Measurements from ENCODE around the gene VSNL1.

DNA sequence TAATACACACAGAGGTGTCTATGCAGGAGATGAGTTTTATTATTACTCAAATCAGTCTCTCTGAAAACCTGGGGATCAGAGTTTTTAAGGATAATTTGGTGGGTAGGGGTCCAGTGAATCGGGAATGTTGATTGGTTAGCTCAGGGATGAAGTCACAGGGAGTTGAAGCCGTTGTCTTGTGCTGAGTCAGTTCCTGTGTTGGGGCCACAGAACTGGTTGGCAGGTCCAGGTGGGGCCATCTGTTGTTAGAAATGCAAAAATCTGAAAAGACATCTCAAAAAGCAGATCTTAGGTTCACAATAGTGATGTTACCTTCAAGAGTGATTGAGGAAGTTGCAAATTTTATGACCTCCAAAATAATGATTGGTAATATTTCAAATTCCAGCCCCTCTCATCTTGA, 86.9 kb downstream of the VSNL1 start:
- TF ChIP-seq, protein P1, sequence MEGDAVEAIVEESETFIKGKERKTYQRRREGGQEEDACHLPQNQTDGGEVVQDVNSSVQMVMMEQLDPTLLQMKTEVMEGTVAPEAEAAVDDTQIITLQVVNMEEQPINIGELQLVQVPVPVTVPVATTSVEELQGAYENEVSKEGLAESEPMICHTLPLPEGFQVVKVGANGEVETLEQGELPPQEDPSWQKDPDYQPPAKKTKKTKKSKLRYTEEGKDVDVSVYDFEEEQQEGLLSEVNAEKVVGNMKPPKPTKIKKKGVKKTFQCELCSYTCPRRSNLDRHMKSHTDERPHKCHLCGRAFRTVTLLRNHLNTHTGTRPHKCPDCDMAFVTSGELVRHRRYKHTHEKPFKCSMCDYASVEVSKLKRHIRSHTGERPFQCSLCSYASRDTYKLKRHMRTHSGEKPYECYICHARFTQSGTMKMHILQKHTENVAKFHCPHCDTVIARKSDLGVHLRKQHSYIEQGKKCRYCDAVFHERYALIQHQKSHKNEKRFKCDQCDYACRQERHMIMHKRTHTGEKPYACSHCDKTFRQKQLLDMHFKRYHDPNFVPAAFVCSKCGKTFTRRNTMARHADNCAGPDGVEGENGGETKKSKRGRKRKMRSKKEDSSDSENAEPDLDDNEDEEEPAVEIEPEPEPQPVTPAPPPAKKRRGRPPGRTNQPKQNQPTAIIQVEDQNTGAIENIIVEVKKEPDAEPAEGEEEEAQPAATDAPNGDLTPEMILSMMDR (IDR thresholded peaks at IDR 0.05; ENCODE audit: low read length): no peak
- TF ChIP-seq EZH2 (IDR thresholded peaks at IDR 0.05; ENCODE audit: borderline replicate concordance, low read length): no peak
